ENCODE measurements around the gene MESD.

MESD gene

DNA sequence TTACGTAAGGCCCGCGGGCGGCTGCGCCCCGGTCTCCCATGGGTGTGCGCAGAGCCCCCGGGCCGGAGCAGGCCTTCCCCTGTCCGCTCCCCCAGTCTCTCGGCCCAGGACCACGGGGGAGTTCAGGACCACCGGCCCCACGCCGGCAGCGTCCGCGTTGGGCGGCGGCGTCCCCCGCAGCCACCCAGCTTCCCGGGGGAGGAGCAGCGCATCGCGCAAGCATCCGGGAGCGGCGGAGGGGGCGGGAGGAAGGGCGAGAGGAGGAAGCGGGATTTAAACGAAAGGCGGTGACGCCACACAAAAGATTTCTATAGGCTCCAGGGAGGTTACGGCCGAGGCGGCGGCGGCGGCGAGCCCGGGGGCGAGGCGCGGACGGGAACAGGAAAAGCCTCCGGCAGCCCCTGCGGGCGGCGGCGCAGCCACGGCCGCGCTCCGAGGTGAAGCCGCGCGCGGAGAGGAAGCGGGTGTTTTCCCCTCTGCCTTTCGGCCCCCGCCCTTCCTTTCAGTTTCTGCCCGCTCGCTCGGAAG lies 11.1 kb upstream of the MESD start, which contains the start of gene TLNRD1:
Gene TLNRD1 (plus strand): TSS at position 300 of the 528 bp plus-strand sequence. CDS start 1,349 bp downstream, outside the sequence.
- peaks cover 14% of the 10 kb centered on the region for H3K79me1 ChIP-seq (replicated peaks; ENCODE audit: low read length, poor library complexity, severe bottlenecking)
- peak within 1 kb of the TSS; percentile 79 for H3K23ac ChIP-seq (ENCODE audit: low read length in 2 of 2)
- peak within 1 kb of the TSS; percentile 74 for H2BK5ac ChIP-seq (ENCODE audit: low read depth, low read length, poor library complexity, severe bottlenecking)
- peak within 1 kb of the TSS; percentile 91 to 92 for H3K4ac ChIP-seq (ENCODE audit: low read depth in 1 of 2, low read length in 2 of 2)
- H2AK5ac ChIP-seq (ENCODE audit: low read length, severe bottlenecking): no peak within 1 kb of the TSS
- H3K18ac ChIP-seq (ENCODE audit: low read depth in 1 of 2, low read length in 2 of 2): peak within 1 kb of the TSS; percentile 94
- peak within 1 kb of the TSS; percentile 52 for H3K27ac ChIP-seq (ENCODE audit: low read length, poor library complexity, severe bottlenecking)
- peaks cover 9 to 23% of the 10 kb centered on the region in 2 experiments for H3K36me3 ChIP-seq (ENCODE audit: control insufficient read depth in 1 of 2, insufficient read depth in 2 of 2, low read depth in 1 of 2, low read length in 2 of 2)
- peak within 1 kb of the TSS; percentile 23 to 47 for H2BK12ac ChIP-seq (ENCODE audit: low read length in 2 of 2)
- peak within 1 kb of the TSS; percentile 85 for H2AFZ ChIP-seq (ENCODE audit: low read depth, low read length)
- H2BK120ac ChIP-seq (ENCODE audit: low read depth, low read length): peak within 1 kb of the TSS; percentile 98
- peaks cover 2% of the 10 kb centered on the region for H3K9me3 ChIP-seq (ENCODE audit: control insufficient read depth, low read length)
- H4K8ac ChIP-seq (ENCODE audit: low read length): peak within 1 kb of the TSS; percentile 96
- peak within 1 kb of the TSS; percentile 68 for H4K91ac ChIP-seq (ENCODE audit: low read length)
- H3K4me2 ChIP-seq (ENCODE audit: low read length, poor library complexity, severe bottlenecking): peak within 1 kb of the TSS; percentile 93
- peaks cover 18% of the 10 kb centered on the region for H3K4me1 ChIP-seq (ENCODE audit: control insufficient read depth, insufficient read depth, low read depth, low read length)
- peak within 1 kb of the TSS; percentile 90 for H2BK15ac ChIP-seq (ENCODE audit: low read depth, poor library complexity, severe bottlenecking)
- WGBS: under 1% methylated on average over 58 of the region's 66 CpGs
- H3K9ac ChIP-seq (ENCODE audit: low read length): peak within 1 kb of the TSS; percentile 98
- no peaks in the 10 kb centered on the region for H3K27me3 ChIP-seq (ENCODE audit: control insufficient read depth in 1 of 2, insufficient read depth in 1 of 2, low read length in 2 of 2)
- peak within 1 kb of the TSS; percentile 81 to 83 for H3K4me3 ChIP-seq (ENCODE audit: insufficient read depth in 1 of 2, low read depth in 1 of 2, low read length in 2 of 2)
- H3K14ac ChIP-seq (ENCODE audit: low read length in 2 of 2): peak within 1 kb of the TSS in 1 of 2 experiments; percentile 69
- peak; percentile 93 for DNase-seq

DNA sequence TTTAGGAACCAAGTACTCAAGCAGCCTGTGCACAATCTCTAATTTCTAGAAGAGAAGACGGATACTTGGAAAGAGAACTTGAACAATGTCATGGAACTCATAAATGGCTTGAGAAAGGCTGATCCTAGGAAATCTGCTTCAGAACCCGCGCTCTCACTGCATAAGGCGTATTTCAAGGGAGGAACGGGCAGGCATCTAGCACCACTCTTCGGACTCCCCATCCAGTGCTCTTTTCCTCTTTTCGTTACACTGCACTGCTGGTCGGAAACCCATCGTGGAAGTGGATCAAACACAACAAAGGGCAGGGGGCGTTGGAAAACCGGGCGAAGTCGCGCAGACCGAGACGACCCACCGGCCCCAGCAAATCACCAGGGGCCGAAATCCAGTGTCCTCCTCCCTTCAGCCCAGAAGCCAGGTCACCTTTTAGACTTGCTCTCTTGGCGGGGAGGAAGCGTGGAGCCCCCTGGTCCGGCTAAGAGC lies 10.6 kb upstream of the MESD start:
- Histone ChIP-seq H3K18ac (ENCODE audit: low read depth in 1 of 2, low read length in 2 of 2) (peak overlapping the region; percentile 87 to 90), H3K4me1 (ENCODE audit: control insufficient read depth, insufficient read depth, low read depth, low read length) (peaks cover 18% of the 10 kb centered on the region), H2AFZ (ENCODE audit: low read depth, low read length) (peak overlapping the region; percentile 85), H2BK12ac (ENCODE audit: low read length in 2 of 2) (no peak overlapping the region), H3K4me2 (ENCODE audit: low read length, poor library complexity, severe bottlenecking) (peak overlapping the region; percentile 47), H3K9ac (ENCODE audit: low read length) (peak overlapping the region; percentile 98), H3K36me3 (ENCODE audit: control insufficient read depth in 1 of 2, insufficient read depth in 2 of 2, low read depth in 1 of 2, low read length in 2 of 2) (peaks cover 9 to 23% of the 10 kb centered on the region in 2 experiments), H3K27me3 (ENCODE audit: control insufficient read depth in 1 of 2, insufficient read depth in 1 of 2, low read length in 2 of 2) (no peaks in the 10 kb centered on the region), H3K14ac (ENCODE audit: low read length in 2 of 2) (peak overlapping the region in 1 of 2 experiments; percentile 69), H3K4ac (ENCODE audit: low read depth in 1 of 2, low read length in 2 of 2) (peak overlapping the region; percentile 77 to 92), H3K79me1 (replicated peaks; ENCODE audit: low read length, poor library complexity, severe bottlenecking) (peaks cover 14% of the 10 kb centered on the region), H4K91ac (ENCODE audit: low read length) (peak overlapping the region; percentile 5), H3K23ac (ENCODE audit: low read length in 2 of 2) (peak overlapping the region in 1 of 2 experiments; percentile 29), H2AK5ac (ENCODE audit: low read length, severe bottlenecking) (no peak overlapping the region), H3K27ac (ENCODE audit: low read length, poor library complexity, severe bottlenecking) (peak overlapping the region; percentile 0), H2BK120ac (ENCODE audit: low read depth, low read length) (peak overlapping the region; percentile 1), H3K4me3 (ENCODE audit: insufficient read depth in 1 of 2, low read depth in 1 of 2, low read length in 2 of 2) (peak overlapping the region; percentile 81 to 83), H2BK15ac (ENCODE audit: low read depth, poor library complexity, severe bottlenecking) (peak overlapping the region; percentile 17), H4K8ac (ENCODE audit: low read length) (peak overlapping the region; percentile 30), H2BK5ac (ENCODE audit: low read depth, low read length, poor library complexity, severe bottlenecking) (no peak overlapping the region), H3K9me3 (ENCODE audit: control insufficient read depth, low read length) (peaks cover 2% of the 10 kb centered on the region)
- WGBS: 7% methylated on average over 15 of the region's 21 CpGs
- no peak for DNase-seq

DNA sequence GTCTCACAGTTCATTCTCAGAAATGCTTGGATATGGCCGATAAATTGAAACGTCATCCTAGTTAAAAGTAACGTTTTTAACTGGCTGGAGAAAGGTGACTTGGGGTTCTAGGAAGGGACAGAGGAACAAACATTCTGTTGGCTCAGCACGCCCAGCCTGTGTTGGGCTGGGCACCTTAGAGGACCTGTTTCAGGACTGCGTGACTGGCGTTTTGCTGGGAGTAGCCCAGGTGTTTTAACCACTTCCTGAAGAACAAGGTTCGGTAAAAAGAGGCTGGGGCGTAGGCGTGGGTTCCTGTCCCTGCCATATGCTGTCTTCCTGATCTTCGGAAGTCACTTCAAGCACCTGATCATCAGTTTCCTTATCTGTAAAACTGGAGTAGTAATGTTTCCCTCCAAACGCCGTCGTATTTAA lies 10.0 kb upstream of the MESD start:
- 87% methylated on average over 13 of the region's 13 CpGs for WGBS
- Histone ChIP-seq H3K79me1 (replicated peaks; ENCODE audit: low read length, poor library complexity, severe bottlenecking) (peaks cover 13% of the 10 kb centered on the region), H2BK15ac (ENCODE audit: low read depth, poor library complexity, severe bottlenecking) (peak overlapping the region; percentile 54), H4K91ac (ENCODE audit: low read length) (no peak overlapping the region), H2BK12ac (ENCODE audit: low read length in 2 of 2) (no peak overlapping the region), H3K27me3 (ENCODE audit: control insufficient read depth in 1 of 2, insufficient read depth in 1 of 2, low read length in 2 of 2) (no peaks in the 10 kb centered on the region), H3K14ac (ENCODE audit: low read length in 2 of 2) (no peak overlapping the region), H3K9me3 (ENCODE audit: control insufficient read depth, low read length) (peaks cover 2% of the 10 kb centered on the region), H2BK120ac (ENCODE audit: low read depth, low read length) (no peak overlapping the region), H3K27ac (ENCODE audit: low read length, poor library complexity, severe bottlenecking) (no peak overlapping the region), H3K18ac (ENCODE audit: low read depth in 1 of 2, low read length in 2 of 2) (no peak overlapping the region), H3K4me2 (ENCODE audit: low read length, poor library complexity, severe bottlenecking) (no peak overlapping the region), H2BK5ac (ENCODE audit: low read depth, low read length, poor library complexity, severe bottlenecking) (no peak overlapping the region), H4K8ac (ENCODE audit: low read length) (peak overlapping the region; percentile 55), H2AK5ac (ENCODE audit: low read length, severe bottlenecking) (no peak overlapping the region), H3K4me3 (ENCODE audit: insufficient read depth in 1 of 2, low read depth in 1 of 2, low read length in 2 of 2) (peak overlapping the region in 1 of 2 experiments; percentile 83), H3K4me1 (ENCODE audit: control insufficient read depth, insufficient read depth, low read depth, low read length) (peaks cover 18% of the 10 kb centered on the region), H3K4ac (ENCODE audit: low read depth in 1 of 2, low read length in 2 of 2) (no peak overlapping the region), H2AFZ (ENCODE audit: low read depth, low read length) (no peak overlapping the region), H3K36me3 (ENCODE audit: control insufficient read depth in 1 of 2, insufficient read depth in 2 of 2, low read depth in 1 of 2, low read length in 2 of 2) (peaks cover 9 to 23% of the 10 kb centered on the region in 2 experiments), H3K23ac (ENCODE audit: low read length in 2 of 2) (no peak overlapping the region), H3K9ac (ENCODE audit: low read length) (peak overlapping the region; percentile 98)
- no peak for DNase-seq

DNA sequence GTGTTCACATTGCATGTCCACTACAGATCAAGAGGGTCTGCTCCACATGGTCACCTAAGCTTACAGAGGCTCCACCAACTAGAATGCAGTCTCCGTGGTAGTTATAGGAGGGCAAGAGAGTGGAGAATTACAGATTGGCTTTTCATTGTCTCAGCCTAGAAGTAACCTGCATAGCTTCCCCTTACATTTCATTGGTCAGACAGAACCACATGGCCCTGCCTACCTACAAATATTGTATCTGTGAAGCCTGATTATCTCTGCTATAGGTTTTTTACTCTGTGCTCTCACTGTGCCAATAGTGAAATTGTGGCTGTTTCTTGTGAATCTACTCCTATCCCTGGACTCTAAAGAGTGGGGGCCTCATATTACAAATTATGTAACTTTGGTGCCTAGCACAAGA lies 8.6 kb upstream of the MESD start:
- Histone ChIP-seq H2BK120ac (ENCODE audit: low read depth, low read length) (no peak overlapping the region), H2BK15ac (ENCODE audit: low read depth, poor library complexity, severe bottlenecking) (no peak overlapping the region), H4K8ac (ENCODE audit: low read length) (no peak overlapping the region), H2BK5ac (ENCODE audit: low read depth, low read length, poor library complexity, severe bottlenecking) (no peak overlapping the region), H2AK5ac (ENCODE audit: low read length, severe bottlenecking) (no peak overlapping the region), H3K4ac (ENCODE audit: low read depth in 1 of 2, low read length in 2 of 2) (no peak overlapping the region), H3K36me3 (ENCODE audit: control insufficient read depth in 1 of 2, insufficient read depth in 2 of 2, low read depth in 1 of 2, low read length in 2 of 2) (peaks cover 9 to 10% of the 10 kb centered on the region in 2 experiments), H3K14ac (ENCODE audit: low read length in 2 of 2) (no peak overlapping the region), H4K91ac (ENCODE audit: low read length) (peak overlapping the region; percentile 10), H3K27ac (ENCODE audit: low read length, poor library complexity, severe bottlenecking) (peak overlapping the region; percentile 42), H3K23ac (ENCODE audit: low read length in 2 of 2) (no peak overlapping the region), H2AFZ (ENCODE audit: low read depth, low read length) (no peak overlapping the region), H3K9ac (ENCODE audit: low read length) (peak overlapping the region; percentile 39), H3K4me3 (ENCODE audit: insufficient read depth in 1 of 2, low read depth in 1 of 2, low read length in 2 of 2) (peak overlapping the region in 1 of 2 experiments; percentile 54), H2BK12ac (ENCODE audit: low read length in 2 of 2) (no peak overlapping the region), H3K79me1 (replicated peaks; ENCODE audit: low read length, poor library complexity, severe bottlenecking) (peaks cover 11% of the 10 kb centered on the region), H3K9me3 (ENCODE audit: control insufficient read depth, low read length) (peaks cover 2% of the 10 kb centered on the region), H3K18ac (ENCODE audit: low read depth in 1 of 2, low read length in 2 of 2) (no peak overlapping the region), H3K27me3 (ENCODE audit: control insufficient read depth in 1 of 2, insufficient read depth in 1 of 2, low read length in 2 of 2) (no peaks in the 10 kb centered on the region), H3K4me1 (ENCODE audit: control insufficient read depth, insufficient read depth, low read depth, low read length) (peaks cover 16% of the 10 kb centered on the region), H3K4me2 (ENCODE audit: low read length, poor library complexity, severe bottlenecking) (no peak overlapping the region)
- 100% methylated on average over 1 of the region's 1 CpG for WGBS
- DNase-seq: no peak
